Posterior cingulate gyrus (tissue), 11 donors: ENCODE data around the gene ZFYVE9.
A peak's percentile ranks its signal among the peaks of the same experiment; 100 is the strongest.

Source experiments
- DNase-seq, 10 donors: peaks; one replicate each; pipeline versions ENCODE4 v3.0.0 to v3.0.0-alpha.2; 2020 to 2021; ENCODE audit warnings: mixed read lengths in 3 of 10
- intact Hi-C: fragments of 100-400 bp; cut with DNase I; formaldehyde crosslinking; loops from one replicate; pipeline ENCODE4 v1.15.1; 2023

ZFYVE9 gene

GRCh38 chr1:52325786-52326185 lies 183.9 kb downstream of the ZFYVE9 start:
- no peak for DNase-seq
- intact Hi-C loops = no loop called here

DNA sequence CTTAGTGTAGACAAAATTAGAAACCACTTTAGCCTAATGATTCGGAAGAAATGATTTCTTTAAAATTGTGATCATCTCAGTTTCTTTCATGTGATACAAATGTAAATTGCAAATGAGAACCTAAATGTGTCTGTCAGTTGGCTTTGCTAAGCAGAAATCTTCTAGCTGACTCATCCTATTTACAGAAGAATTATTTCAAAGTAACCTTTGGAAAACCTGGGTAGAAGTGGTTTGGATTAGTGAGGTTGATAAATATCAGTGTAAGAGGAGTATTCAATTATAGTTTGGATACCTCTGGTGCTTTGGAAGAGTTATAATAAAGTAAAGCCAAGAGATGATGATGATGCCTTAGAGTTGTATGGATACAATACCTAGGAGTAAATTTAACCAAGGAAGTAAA lies 186.7 kb downstream of the ZFYVE9 start:
- intact Hi-C loops = no loop called here
- DNase-seq = no peak

- DNase-seq = no peak
- intact Hi-C loops = no loop called here
Observed at GRCh38 chr1:52332411-52332810, 190.5 kb downstream of the ZFYVE9 start.

GRCh38 chr1:52334906-52335528 lies 193.1 kb downstream of the ZFYVE9 start:
- intact Hi-C loops = no loop called here
- DNase-seq = no peak

DNA sequence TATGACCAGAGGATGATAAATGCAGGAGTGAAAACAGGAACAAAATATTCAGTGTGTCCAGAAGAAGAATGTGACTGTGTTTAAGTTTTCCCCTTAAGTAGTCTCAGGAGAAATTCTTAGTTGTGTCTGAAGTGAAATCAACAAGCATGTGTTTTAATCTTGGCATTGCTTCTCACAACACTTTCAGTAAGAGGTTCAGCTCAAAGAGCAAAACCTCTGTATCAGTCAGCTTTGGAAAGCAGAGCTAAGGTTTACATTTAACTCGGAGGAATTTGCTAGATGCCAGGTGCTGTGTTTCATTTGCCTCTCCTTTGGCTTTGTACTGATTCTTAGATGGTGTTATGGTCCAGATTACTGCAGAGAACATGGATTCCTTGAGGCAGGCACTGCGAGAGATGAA lies 195.6 kb downstream of the ZFYVE9 start:
- no peak for DNase-seq
- intact Hi-C loops = no loop called here

DNA sequence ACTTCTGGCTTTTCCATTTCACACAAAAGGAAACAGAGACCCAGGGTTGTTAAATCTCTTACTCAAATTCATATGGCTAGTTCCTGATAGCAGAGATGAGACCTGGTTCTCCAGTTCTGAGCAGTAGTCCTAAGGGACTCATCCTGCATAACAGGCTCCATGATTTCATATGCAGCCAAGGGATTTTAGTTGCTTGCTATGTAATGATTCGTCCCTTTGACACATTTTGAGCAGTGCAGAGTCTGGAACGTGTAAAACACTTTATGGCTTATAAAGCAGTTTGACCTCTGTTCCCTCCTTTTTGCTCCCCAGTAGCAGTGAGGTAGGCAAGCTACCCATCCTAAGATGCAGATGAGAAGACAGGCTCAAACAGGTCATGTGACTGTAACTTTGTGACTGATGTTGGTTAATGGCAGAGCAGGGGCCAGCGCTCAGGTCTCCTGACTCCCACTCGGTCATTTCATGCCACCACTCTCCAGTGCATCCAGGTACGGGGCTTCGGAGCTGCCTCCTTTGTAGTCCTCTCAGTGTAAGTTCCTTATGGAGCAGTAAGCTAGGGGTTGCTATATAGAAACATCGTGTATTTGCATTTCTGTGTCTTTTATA lies 199.9 kb downstream of the ZFYVE9 start:
- intact Hi-C loops = no loop called here
- DNase-seq = no peak

- DNase-seq = no peak
- intact Hi-C loops = no loop called here
Observed at GRCh38 chr1:52343979-52344378, 202.1 kb downstream of the ZFYVE9 start.

GRCh38 chr1:52345252-52345651 lies 203.4 kb downstream of the ZFYVE9 start:
- intact Hi-C loops = no loop called here
- DNase-seq = no peak

DNA sequence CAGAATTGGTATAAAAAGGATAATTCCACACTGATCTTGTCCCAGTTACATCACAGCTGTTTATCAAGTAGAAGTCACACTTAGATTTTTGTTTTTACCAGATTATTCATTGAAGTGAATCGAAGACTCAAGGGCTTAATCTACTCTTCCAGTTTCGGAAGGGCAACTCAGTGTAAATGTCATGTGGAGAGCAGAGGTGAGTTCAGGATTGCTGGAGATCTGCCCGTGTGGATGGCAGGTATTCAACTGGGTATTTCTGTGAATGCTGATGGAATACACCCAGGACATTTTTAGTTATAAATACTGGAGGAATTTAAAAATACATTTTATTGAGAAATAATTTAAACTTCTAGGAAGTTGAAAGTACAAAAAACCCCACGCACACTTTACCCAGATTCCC lies 204.8 kb downstream of the ZFYVE9 start:
- intact Hi-C loops = no loop called here

GRCh38 chr1:52348704-52349300 lies 206.9 kb downstream of the ZFYVE9 start:
- peak in 9 of 10 donors; percentile 38 to 94 (median 63) for DNase-seq
- intact Hi-C loops = no loop called here

More for the DNA sequence above, 204.8 kb downstream of the ZFYVE9 start:
- DNase-seq = no peak

DNA sequence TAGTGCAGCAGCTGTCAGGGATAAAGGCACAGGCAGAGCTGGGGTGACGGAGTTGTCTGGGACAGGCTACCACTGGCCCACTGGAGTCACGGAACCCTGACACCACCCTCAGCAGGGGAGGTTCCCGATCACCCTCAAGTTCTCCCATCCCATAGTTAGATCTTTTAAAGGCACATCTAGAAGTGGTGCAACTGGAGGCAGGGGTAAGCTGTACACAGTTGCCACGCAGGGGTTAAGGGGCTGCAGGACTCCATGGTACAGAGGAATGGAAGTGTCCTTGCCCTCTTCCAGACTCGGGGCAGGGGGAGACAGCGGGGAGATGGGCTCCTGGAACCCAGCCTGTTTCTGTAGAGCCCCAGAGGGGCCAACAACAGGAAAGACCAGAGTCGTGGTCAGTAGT lies 210.8 kb downstream of the ZFYVE9 start:
- peak in 1 of 10 donors; percentile 45 for DNase-seq
- intact Hi-C loops = no loop called here

DNA sequence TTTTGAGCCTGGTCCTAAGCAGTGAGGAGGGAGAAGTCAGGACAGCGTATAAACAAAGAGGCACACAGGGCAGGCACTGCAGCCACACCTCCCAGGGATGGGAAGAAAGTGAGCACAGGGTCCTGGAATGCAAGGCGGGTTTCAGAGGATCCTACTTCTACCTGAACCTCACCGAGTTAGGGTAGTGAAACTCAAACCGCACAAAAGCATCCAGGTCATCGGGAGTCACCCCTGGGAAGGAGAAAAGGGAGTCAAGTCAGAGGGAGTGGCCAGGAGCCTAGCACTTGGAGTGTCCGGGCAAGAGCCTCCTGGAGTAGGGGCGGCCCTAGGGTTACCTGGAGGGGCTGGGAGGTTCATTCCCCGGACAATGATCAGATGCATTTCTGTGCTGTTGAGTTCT lies 213.5 kb downstream of the ZFYVE9 start:
- DNase-seq = peak in 1 of 10 donors; percentile 25
- intact Hi-C loops = no loop called here

GRCh38 chr1:52355847-52356505 lies 214.1 kb downstream of the ZFYVE9 start:
- peak in 1 of 10 donors; percentile 74 for DNase-seq
- intact Hi-C loops = no loop called here

DNA sequence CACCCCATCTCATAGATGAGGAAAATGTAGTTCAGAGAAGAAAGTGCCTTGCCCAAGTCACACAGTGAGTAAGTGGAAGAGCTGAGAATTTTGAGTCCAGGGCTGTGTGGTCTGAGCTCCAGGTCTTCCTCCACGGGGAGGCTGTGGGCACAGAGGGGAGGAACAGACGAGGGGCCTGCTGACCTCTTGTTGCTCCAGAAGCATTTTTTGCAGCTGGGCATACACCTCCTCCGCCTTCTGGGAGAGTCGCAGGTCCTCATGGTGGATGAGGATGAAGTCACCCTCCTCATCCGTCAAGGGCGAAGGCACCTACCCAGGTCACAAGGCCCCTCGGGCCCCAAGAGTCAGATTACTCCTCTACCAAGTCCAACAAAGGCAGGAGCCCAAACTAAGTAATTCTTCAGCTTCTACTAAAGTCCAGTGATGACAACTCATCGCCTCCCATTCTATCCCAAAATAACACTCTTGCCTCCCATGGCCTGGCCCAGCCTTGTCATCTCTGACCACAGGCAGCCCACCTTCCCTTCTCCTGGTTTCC lies 215.0 kb downstream of the ZFYVE9 start:
- intact Hi-C loops = no loop called here
- peak in 1 of 10 donors; percentile 55 for DNase-seq

DNA sequence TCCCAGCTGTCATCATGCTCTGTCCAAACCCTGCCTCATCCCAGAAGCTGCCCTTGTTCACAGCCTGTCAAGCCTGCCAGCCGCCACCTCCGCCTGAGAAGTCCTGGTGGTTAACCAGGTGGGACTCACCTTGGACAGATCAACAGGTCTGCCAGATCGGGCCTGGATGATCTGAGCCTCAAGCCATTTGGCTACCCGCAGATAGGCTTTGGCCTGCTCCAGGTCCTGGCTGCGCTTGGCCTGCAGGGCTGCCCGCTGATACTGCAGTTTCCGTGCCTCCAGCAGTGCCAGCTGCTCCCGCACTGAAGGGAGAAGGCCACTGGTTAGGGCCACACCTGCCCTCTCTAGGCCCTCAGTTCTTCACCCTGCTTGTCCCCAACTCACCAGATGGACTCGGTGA lies 215.5 kb downstream of the ZFYVE9 start:
- intact Hi-C loops = no loop called here
- DNase-seq = peak in 1 of 10 donors; percentile 67

- DNase-seq = peak in 1 of 10 donors; percentile 73
- intact Hi-C loops = no loop called here
Observed at GRCh38 chr1:52358851-52359497, 217.1 kb downstream of the ZFYVE9 start.

DNA sequence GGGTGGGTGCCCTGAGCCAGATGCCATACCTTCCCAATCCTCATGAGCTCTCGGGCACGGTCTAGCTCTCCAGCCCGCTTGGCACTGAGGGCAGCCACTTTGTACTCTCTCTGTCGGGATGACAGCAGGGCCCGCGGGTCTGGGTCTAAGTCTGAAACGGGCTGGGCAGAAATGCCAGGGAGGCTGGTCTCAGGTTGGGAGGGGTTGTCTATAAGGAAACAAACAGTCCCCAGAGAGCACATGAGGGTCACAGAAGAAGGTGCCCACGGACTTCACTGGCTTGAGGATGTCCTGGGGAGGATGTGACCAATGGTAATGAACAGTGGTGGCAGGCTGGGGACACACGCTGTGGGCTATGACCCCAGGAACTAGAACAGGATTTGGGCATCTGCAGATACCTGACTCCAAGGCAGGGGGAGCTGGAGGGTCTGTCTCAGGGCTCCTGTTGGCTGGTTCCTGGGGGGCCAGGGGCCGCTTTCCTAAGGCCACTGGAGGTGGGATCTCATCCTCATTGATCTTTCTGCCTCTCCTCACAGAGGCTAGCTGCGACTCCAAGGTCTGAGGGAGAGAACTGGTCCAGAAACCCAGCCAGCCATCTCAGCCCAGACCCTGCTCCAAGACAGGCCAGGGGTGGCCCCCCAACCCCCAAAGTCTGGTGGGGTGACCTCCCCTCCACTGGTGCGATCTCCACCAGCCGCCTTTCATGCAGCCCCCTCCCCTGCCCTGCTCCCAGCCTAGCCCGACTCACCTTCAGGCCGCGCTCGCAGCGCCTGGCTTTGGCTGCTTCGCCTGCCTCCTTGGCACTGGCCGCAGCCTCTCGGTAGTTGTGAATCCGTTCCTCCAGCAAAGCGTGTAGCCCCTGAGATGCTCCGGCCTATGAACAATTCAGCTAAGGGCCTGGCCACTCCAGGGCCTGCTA lies 218.0 kb downstream of the ZFYVE9 start:
- peak in 1 of 10 donors; percentile 71 for DNase-seq
- intact Hi-C loops = loop anchor here (10.0 kb wide), 1 partner anchor 335 kb away; the partner anchor contains the start of gene COA7

- intact Hi-C loops = loop anchor here (10.0 kb wide), 1 partner anchor 334 kb away; the partner anchor contains the start of gene COA7
- no peak for DNase-seq
Observed at GRCh38 chr1:52360595-52360968, 218.7 kb downstream of the ZFYVE9 start.

DNA sequence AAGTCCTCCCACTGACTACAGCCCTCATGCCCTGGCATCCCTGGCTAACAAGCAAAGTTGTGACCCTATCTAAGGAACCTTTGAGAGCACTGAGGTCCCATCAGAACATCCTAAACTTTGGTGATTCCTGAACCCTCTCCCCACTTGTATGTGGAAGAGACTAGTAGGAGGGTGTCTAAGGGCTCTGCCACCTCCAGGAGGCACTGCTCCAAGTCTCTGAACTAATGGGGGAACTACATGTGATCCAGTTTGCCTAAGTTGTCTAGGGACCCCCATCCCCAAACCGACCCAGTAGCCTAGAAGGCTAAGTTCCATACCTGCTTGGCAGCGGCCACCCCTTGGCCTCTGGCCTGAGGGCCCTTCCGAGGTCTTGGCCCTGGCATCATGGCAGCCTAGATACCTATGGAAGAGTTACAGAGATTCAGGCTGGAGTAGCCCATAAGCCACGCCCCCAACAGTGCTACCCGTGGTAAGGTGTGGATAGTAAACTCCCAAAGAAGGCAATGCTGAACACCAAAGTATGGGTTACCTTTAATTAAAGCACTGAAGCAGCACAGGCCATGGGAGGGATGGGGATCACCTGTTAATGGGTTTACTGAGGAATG lies 222.4 kb downstream of the ZFYVE9 start:
- intact Hi-C loops = loop anchor here (10.0 kb wide), 1 partner anchor 330 kb away; the partner anchor contains the start of gene COA7
- no peak for DNase-seq
